Measurements from ENCODE around the gene TAL2.

DNA sequence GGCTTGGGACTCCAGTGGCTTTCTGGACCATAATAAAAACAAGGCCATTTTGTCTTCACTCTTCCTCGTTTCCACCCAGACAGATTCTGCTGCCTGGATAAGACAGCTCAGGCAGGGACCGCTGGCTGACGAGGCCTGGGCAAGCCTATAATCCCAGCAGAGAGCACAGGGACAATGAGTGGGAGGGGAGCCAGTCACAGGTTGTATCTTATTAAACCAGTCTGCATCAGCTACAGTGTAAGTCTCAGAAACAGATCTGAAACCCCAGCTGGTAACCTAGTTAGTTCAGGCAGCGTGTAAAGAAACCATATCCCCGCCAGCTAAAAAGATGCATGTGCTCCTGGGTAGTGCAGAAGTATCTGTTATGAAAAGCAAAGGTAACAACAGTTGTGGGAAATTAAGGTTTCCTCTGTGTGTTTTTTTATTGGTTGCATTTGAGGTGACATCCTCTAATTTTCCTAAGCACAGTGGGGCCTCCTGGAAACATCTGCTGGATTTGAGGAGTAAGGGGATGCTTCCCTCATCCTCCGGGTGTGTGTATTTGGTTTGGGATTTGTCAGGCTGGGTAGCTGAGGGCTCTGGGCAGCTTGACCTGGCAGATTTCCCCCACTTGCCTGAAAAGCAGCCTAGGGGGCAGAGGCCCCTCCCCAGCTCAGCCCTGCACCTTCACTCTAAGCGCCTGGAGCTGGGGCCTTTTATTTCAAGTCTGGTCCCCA, 15.2 kb upstream of the TAL2 start:
- no peak for TF ChIP-seq POLR2A (IDR thresholded peaks at IDR 0.05)
- TF ChIP-seq, protein P1, sequence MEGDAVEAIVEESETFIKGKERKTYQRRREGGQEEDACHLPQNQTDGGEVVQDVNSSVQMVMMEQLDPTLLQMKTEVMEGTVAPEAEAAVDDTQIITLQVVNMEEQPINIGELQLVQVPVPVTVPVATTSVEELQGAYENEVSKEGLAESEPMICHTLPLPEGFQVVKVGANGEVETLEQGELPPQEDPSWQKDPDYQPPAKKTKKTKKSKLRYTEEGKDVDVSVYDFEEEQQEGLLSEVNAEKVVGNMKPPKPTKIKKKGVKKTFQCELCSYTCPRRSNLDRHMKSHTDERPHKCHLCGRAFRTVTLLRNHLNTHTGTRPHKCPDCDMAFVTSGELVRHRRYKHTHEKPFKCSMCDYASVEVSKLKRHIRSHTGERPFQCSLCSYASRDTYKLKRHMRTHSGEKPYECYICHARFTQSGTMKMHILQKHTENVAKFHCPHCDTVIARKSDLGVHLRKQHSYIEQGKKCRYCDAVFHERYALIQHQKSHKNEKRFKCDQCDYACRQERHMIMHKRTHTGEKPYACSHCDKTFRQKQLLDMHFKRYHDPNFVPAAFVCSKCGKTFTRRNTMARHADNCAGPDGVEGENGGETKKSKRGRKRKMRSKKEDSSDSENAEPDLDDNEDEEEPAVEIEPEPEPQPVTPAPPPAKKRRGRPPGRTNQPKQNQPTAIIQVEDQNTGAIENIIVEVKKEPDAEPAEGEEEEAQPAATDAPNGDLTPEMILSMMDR (IDR thresholded peaks at IDR 0.05) = no peak

All from testis (tissue), 2 donors.